Kidney epithelial cell (primary cell): ENCODE data around the gene VAMP2. TPM values are rescaled to one million over a fixed set of nuclear protein-coding genes. Genes with fewer than 3 reads are reported as not detected.

Experiments used
- DNase-seq: peaks from one replicate; pipeline ENCODE4 v3.0.0-alpha.2; 2010; ENCODE audit warnings: low read depth
- H3K27me3 ChIP-seq: 2 replicates; pipeline ENCODE4 v1.6.0; 2011; ENCODE audit warnings: low read length; ENCODE audit not compliant: control insufficient read depth, insufficient read depth
- H3K36me3 ChIP-seq: 2 replicates; pipeline ENCODE4 v1.5.1; 2011; ENCODE audit warnings: low read length; ENCODE audit not compliant: control insufficient read depth, insufficient read depth
- H3K4me3 ChIP-seq: 2 replicates; pipeline ENCODE4 v1.5.1; 2011; ENCODE audit warnings: low read depth, mild to moderate bottlenecking, control low read depth, low read length
- CTCF ChIP-seq: IDR thresholded peaks from 2 replicates; pipeline ENCODE4 v1.5.1; 2011; ENCODE audit warnings: mild to moderate bottlenecking, moderate library complexity, low read length, control low read depth, inconsistent platforms; ENCODE audit not compliant: insufficient read depth, poor library complexity, severe bottlenecking
- total RNA-seq: library from RNA; depleted of rRNA; stranded (reverse); fragments of >200 nt; gene quantifications from 2 replicates; pipeline ENCODE4 v1.2.3, GENCODE V29; 2015

VAMP2 gene
- total RNA-seq, 1 donor from 2014 or later = 7.0 TPM

GRCh38 chr17:8120520-8121406, 42.0 kb downstream of the VAMP2 start:
- H3K36me3 ChIP-seq = no peaks in the 10 kb centered on the region
- H3K4me3 ChIP-seq = peak overlapping the region; percentile 38
- DNase-seq = no peak
- peaks cover 40% of the 10 kb centered on the region for H3K27me3 ChIP-seq
- peak; percentile 46 for TF ChIP-seq CTCF

- DNase-seq = no peak
- peak overlapping the region; percentile 38 for H3K4me3 ChIP-seq
- H3K36me3 ChIP-seq = no peaks in the 10 kb centered on the region
- H3K27me3 ChIP-seq = peaks cover 39% of the 10 kb centered on the region
- TF ChIP-seq CTCF = no peak
Measured at GRCh38 chr17:8119581-8120519, 42.9 kb downstream of the VAMP2 start.

DNA sequence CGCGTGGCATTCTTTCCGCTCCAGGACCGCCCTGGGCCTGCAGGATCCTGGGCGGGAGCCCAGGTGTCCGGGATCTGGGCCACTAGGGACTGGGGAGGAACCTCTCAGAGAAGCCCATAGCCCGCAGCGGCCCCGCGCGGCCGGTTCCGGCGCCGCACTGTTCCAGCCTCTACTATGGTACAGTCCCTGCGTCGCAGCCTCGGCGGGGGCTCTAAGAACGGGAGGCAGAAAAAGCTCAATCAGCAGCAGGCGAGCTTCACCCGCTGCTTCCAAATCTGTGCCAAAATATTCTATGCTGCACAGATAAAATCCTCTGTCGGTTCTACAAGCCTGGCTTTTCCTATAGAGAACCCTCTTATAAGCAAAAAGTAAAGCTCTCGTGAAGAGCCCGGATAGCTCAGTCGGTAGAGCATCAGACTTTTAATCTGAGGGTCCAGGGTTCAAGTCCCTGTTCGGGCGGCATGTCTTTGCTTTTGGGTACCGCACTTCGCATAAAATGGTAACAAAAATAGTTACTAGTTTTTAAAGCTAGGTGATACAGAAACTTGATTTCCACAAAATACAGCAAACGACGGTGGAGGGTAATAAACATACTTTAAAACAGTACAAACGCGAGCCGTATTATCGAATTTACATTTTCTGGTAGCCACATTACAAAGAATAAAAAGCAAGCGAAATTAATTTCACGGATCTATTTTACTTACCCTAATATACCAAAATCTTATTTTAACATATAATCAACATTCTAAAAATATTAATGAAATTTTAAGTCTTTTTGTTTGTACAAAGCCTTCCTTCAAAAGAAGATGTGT, 43.8 kb downstream of the VAMP2 start:
- peak overlapping the region; percentile 46 for H3K4me3 ChIP-seq
- H3K27me3 ChIP-seq = peaks cover 34% of the 10 kb centered on the region
- peak; percentile 94 for TF ChIP-seq CTCF
- DNase-seq = no peak
- no peaks in the 10 kb centered on the region for H3K36me3 ChIP-seq

DNA sequence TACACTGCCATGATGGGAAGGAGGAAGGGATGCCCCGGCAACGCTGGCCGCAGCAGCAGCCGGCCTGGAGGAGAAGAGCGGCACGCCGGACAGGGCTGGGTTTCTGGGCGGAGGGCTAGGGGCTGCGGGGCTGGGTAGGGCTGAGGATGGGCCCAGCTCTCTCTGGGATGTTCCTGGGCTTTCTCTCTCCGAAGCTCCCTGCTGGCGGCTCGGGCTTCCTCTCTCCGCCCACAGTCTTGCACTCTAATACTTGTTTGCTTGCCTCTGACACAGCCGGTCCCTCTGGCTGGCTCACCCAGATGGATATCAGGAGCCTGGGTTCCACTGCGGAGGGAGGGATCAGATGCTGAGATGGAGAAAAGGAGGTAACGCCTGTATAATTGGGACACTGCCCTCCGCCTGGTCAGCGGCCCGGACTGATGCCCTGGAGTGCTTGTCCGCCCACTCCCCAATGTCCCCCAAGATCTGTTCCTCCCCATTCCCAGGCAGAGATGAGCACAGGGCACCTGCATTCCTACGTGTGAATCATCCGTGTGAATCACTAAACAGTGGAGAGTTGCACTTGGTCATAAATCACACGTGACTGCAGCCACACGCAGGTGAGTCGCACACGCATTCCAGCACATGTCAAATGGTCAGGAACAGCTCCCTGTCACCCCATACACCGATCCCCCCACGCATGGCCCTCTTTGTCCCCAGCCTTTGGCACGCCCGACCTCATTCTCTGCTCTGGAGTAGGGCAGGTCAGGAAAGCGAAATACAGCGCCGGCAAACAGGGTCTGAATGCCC, 44.6 kb downstream of the VAMP2 start, which contains the start of gene ALOXE3:
TSS of gene ALOXE3 (minus strand) at position 535 of the 789 bp plus-strand sequence. CDS start at position 11, 524 bp downstream.
- no peak for DNase-seq
- H3K4me3 ChIP-seq = peak within 1 kb of the TSS; percentile 46

More for the DNA sequence above, 44.6 kb downstream of the VAMP2 start, which contains the start of gene ALOXE3:
- no peaks in the 10 kb centered on the region for H3K36me3 ChIP-seq
- peaks cover 26% of the 10 kb centered on the region for H3K27me3 ChIP-seq
- TF ChIP-seq CTCF = no peak
